HG02571 (cell line): ENCODE results near the gene CELF1.
A peak's percentile ranks its signal among the peaks of the same experiment; 100 is the strongest.
"Not testable (repeated sequence)": the region's sequence is repeated elsewhere in the genome, so short reads cannot be mapped to it uniquely, and the experiment has no call there.

Source experiments
- ATAC-seq: cut with Tn5 transposase; IDR thresholded peaks from one replicate; pipeline ENCODE4 v1.9.1; 2021; ENCODE audit warnings: mild to moderate bottlenecking, moderate library complexity; ENCODE audit not compliant: unreplicated experiment

CELF1 gene

GRCh38 chr11:47577460-47578041 is 24.6 kb upstream of the CELF1 start:
- no peak for ATAC-seq

DNA sequence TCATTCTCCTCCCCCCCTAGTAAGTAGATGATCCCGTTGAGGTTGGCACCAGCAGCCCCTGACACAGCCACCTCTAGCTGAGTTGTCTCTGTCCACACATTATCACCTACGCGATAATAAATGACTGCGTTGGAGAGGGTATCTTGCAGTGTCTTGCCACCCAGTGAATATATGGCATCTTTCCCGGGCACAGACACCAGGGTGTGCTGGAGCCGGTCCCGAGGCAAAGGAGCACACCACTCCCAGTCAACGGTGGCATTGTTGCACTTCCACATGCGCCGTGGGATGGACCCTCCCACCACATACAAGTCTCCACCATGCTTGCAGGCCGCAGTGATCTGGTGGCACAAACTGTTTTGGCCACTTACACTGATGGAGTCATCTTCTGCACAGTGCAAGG is 20.4 kb upstream of the CELF1 start:
- no peak for ATAC-seq

DNA sequence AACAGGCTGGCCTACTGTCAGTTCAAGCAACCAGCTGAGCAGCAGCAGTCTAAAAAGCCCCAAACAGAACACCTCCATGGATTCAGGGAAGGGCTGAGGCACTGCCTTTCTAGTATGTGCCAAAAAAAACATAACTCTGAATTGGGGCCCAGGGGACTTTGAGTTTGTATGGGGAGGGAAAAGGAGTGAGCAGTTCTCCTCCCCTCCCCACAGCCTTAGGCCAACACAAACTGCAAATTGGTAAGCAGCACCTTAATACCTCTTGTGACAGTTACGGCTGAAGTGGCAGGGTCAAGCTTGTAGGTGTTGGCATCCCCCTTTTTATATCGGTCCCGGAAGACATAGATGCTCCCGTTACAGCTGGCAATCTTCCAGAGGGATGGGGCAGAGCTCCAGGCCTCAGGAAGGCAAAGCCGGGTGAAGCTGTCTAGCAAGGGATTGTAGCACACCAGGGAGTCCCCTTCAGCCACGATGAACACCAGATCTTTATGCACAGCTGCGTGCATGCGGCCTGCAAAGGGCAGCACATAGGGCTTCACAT is 19.9 kb upstream of the CELF1 start:
- no peak for ATAC-seq

DNA sequence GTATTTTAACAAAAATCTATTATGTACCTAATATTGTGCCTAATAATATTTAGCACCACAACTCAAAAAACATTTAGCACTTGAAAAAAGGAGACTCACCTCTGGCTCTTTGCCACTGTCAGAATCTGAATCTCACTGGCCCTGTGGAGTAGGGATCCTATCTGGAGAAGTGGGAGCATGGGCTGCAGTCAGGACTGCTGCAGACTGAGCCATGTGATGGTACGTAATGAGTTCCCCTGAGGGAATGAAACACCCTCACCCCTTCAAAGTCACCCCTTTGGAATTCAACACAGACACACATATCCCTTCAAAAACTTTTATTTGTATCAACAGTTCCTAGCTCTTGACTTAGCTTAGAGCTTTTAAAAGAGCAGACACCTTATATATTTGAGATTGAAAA is 19.0 kb upstream of the CELF1 start:
- ATAC-seq = no peak

- no peak for ATAC-seq
Measured at GRCh38 chr11:47571357-47571729, 18.4 kb upstream of the CELF1 start.

DNA sequence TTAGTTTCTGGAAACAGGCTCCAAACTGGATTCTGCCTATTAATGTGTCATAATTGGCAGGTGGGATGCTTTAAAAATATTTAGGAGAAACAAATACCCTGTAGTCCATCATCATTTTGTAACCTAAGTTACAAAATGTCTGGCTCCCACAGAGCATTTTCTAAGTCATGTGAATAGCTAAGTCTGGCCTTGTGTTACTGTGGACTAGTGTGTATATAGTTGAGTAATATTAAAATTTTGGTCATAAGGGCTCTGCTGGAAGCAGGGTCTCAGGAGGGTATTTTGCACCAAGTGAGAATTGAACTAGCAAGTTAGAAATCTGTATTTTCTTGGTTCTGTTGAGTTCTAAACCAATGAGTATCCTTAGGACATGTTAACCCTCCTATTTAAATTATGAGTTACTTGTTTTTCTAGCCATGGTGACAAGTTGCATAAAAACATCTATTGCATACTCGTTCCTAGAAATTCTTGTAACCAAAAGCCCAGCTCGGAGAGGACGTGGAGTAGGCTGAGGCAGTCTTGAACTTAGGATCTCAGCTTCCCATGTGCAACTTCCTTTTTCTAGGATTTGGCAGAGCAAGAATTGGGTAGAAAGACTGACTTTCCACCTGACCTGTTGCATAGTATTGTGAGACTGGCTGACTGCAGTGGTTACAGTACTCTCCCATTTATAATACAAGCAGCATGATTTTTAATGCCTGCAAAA is 17.9 kb upstream of the CELF1 start:
- no peak for ATAC-seq

- no peak for ATAC-seq
Measured at GRCh38 chr11:47569646-47570045, 16.7 kb upstream of the CELF1 start.

- no peak for ATAC-seq
Measured at GRCh38 chr11:47566149-47566698, 13.3 kb upstream of the CELF1 start.

GRCh38 chr11:47565340-47566148 is 12.6 kb upstream of the CELF1 start, which contains the start of gene PTPMT1:
PTPMT1 (plus strand) TSS chr11:47565599; CDS start chr11:47565623, 24 bp downstream.
- ATAC-seq = peak; percentile 86

DNA sequence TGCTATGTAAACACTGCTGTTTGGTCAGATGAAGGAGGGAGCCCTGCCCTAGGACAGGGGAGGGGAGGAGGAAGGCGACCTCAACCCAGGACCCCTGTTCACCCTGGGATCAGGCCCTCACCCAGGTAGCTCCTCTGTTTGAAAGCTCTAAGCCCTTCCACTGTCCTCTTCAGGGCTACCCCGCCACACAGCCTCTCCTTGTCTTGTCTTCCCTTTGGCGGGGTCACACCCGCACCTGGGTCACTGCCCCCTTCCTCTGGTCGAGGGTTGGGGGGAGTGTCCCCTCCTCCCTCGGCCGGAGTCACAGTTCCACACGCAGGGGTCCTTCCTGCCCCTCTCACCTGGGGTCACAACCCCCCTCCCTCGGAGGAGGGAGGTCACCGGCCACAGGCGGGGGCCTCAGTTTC is 12.0 kb upstream of the CELF1 start:
- peak; percentile 7 for ATAC-seq

DNA sequence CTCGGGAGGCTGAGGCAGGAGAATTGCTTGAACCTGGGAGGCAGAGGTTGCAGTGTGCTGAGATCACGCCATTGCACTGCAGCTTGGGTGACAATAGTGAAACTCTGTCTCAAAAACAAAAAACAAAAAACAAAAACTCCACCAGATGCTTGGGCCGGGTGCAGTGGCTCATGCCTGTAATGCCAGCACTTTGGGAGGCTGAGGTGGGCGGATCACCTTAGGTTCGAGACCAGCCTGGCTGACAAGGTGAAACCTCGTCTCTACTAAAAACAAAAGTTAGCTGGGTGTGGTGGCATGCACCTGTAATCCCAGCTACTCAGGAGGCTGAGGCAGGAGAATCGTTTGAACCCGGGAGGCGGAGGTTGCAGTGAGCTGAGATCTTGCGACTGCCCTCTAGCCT is 11.4 kb upstream of the CELF1 start:
- ATAC-seq = not testable (repeated sequence)

GRCh38 chr11:47562393-47562792 is 9.5 kb upstream of the CELF1 start:
- ATAC-seq = not testable (repeated sequence)

GRCh38 chr11:47560426-47560825 is 7.5 kb upstream of the CELF1 start:
- no peak for ATAC-seq

DNA sequence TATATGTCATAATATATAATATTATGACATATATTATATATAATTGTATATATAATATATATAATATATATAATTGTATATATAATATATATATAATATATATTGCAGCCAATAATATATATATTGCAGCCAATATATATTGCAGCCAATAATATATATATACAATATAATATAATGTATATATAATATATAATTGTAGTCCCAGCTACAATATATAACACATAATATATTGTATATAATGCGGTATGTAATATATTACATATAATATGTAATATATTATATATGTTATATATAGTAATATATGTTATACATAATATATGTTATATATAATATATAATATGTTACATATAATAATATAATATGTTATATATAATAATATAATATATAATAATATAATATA is 5.8 kb upstream of the CELF1 start:
- ATAC-seq = no peak

- not testable (repeated sequence) for ATAC-seq
Measured at GRCh38 chr11:47557004-47557403, 4.1 kb upstream of the CELF1 start.

DNA sequence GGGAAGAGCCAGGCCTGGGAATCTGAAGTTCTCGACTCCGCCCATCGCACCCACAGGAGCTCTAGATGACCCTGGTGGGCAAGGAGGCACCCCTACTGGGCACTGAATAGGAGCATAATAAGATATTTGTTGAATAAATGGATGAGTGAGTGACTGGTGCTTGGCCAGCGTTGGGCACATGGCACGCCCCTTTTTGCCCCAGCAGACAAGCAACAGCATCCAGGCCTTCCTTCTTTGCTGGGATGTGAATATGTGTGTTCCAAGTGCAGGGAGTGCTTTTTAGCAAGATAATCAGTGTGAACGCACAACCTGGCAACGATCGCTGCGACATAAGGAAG is 443 bp upstream of the CELF1 start:
- peak; percentile 16 for ATAC-seq

DNA sequence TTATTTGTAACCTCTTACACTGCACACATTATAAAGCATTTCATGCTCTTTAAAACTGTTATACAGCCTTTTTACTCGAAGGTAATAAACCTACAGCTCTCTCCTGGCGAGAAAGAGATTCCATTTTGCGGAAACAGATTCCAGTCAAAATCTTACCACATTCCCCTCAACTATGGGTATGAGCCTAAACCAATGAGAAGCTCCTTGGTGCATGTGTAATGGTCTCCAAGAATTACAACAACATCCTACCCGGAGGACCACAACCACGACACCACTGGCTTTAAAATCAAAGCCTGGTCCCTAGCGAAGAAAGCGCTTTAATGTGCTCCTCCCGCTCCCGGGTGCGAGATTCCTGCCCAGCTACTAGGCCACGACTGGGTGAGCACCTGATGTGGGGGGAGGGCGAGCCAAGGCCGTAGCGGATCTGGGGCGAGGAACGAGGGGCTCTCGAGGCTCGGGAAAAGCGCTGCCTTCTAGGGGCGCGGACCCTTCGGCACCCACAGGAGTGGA is 821 bp downstream of the CELF1 start:
- ATAC-seq = peak; percentile 11

- no peak for ATAC-seq
Measured at GRCh38 chr11:47551086-47551485, 1.8 kb downstream of the CELF1 start.

- no peak for ATAC-seq
Measured at GRCh38 chr11:47550288-47551047, 2.5 kb downstream of the CELF1 start.

DNA sequence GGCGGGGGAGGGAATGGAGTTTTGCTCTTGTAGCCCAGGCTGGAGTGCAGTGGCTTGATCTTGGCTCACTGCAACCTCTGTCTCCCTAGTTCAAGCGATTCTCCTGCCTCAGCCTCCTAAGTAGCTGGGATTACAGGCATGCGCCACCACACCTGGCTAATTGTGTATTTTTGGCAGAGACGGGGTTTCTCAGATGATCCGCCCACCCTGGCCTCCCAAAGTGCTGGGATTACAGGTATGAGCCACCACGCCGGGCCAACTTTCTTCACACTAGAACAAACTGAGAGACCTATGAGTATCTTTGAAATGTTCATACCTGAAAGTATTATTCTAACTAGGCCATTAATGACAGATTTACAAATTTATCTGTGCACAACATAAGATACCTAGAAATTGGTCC is 6.7 kb downstream of the CELF1 start:
- not testable (repeated sequence) for ATAC-seq

DNA sequence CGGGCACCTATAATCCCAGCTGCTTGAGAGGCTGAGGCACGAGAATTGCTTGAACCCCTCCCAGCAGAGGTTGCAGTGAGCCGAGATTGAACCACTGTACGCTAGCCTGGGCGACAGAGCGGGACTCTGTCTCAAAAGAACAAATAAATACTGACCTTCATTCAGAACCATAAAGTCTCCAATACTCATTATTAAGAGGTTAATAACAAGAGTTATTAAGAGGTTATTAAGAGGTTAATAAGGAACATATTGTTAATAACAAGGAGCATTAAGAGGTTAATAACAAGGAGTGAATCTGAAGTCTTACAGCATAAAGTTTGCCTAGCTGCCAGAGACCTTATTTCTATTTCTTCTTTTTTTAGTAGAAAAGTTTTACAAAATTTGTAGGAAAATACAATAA is 7.6 kb downstream of the CELF1 start:
- ATAC-seq = no peak
